ENCODE results near the gene NUF2.

GRCh38 chr1:163337631-163338030, 15.9 kb downstream of the NUF2 start:
- no peak for TF ChIP-seq FOS (IDR thresholded peaks at IDR 0.05; ENCODE audit: borderline replicate concordance, extremely low read depth, insufficient read length)
- no peak for TF ChIP-seq CTCF (IDR thresholded peaks at IDR 0.05 in 2 of 3, conservative IDR thresholded peaks at IDR 0.05 in 1 of 3; ENCODE audit: control insufficient read depth in 2 of 3, extremely low read depth in 1 of 3, insufficient read depth in 1 of 3, low read depth in 3 of 3, low read length in 3 of 3)
- no peak for TF ChIP-seq TBL1XR1 (IDR thresholded peaks at IDR 0.05; ENCODE audit: low read depth, low read length)
- no peak for TF ChIP-seq POLR2A (IDR thresholded peaks at IDR 0.05; ENCODE audit: low read depth, low read length)
- no peak for TF ChIP-seq ZBTB33 (IDR thresholded peaks at IDR 0.05)
- no peak for TF ChIP-seq NRF1 (conservative IDR thresholded peaks at IDR 0.05; ENCODE audit: low read depth, low read length)

Data from GM12878 (cell line).